GM12878 (cell line): ENCODE measurements around the gene FOXF1.

ENCODE experiments used
- CTCF ChIP-seq, 3 experiments: IDR thresholded peaks in 2 of 3; conservative IDR thresholded peaks in 1 of 3; 2 replicates each; pipeline ENCODE4 v1.5.1; 2011; ENCODE audit warnings: low read depth in 3 of 3, low read length in 3 of 3, mild to moderate bottlenecking in 3 of 3, control low read depth in 2 of 3, moderate library complexity in 2 of 3, inconsistent platforms in 1 of 3, mixed read lengths in 1 of 3; ENCODE audit not compliant: control insufficient read depth in 2 of 3, insufficient read depth in 1 of 3; ENCODE audit errors: extremely low read depth in 1 of 3
- EZH2 ChIP-seq: IDR thresholded peaks from 2 replicates; pipeline ENCODE4 v1.6.1; 2012; ENCODE audit warnings: low read depth, mild to moderate bottlenecking, control low read depth, inconsistent platforms, low read length, borderline replicate concordance; ENCODE audit not compliant: control insufficient read depth
- FOXK2 ChIP-seq: fragments of 450-650 bp; IDR thresholded peaks from 2 replicates; pipeline ENCODE4 v1.6.1; 2017; ENCODE audit warnings: mild to moderate bottlenecking, moderate library complexity
- IRF3 ChIP-seq: fragments of 450-650 bp; IDR thresholded peaks from 2 replicates; pipeline ENCODE4 v1.6.1; 2014; ENCODE audit warnings: mild to moderate bottlenecking
- YY1 ChIP-seq: IDR thresholded peaks from 2 replicates; pipeline ENCODE4 v1.6.1; 2011; ENCODE audit warnings: low read depth, mild to moderate bottlenecking, low read length

GRCh38 chr16:86516623-86517003 is 6.3 kb downstream of the FOXF1 start:
- TF ChIP-seq EZH2 = no peak
- TF ChIP-seq FOXK2 = no peak
- TF ChIP-seq IRF3 = no peak
- TF ChIP-seq YY1 = no peak
- no peak for TF ChIP-seq CTCF (IDR thresholded peaks at IDR 0.05 in 2 of 3, conservative IDR thresholded peaks at IDR 0.05 in 1 of 3; ENCODE audit: control insufficient read depth in 2 of 3, extremely low read depth in 1 of 3, insufficient read depth in 1 of 3, low read depth in 3 of 3, low read length in 3 of 3)
